Measurements from ENCODE around the gene UBA6.

The UBA6 gene

DNA sequence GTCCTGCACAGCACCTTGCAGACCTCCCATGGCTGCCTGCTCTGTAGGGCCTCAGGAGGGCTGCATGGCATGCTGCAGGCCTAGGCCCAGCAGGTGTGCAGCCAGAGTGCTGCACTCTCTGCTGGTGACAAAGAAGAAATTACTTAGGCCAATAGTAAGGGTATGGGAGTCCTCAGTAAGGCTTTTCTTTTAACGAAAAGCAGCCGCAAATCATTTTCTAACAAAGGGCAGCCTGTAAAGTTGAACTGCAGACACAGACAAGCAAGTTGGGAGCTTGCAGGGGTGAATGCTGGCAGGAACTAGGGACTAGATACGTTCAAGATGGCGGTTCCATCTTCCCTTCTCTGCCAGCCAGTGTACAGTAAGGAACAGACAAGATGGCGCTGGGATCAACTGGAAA lies 22.4 kb upstream of the UBA6 start:
- TF ChIP-seq, protein P1, sequence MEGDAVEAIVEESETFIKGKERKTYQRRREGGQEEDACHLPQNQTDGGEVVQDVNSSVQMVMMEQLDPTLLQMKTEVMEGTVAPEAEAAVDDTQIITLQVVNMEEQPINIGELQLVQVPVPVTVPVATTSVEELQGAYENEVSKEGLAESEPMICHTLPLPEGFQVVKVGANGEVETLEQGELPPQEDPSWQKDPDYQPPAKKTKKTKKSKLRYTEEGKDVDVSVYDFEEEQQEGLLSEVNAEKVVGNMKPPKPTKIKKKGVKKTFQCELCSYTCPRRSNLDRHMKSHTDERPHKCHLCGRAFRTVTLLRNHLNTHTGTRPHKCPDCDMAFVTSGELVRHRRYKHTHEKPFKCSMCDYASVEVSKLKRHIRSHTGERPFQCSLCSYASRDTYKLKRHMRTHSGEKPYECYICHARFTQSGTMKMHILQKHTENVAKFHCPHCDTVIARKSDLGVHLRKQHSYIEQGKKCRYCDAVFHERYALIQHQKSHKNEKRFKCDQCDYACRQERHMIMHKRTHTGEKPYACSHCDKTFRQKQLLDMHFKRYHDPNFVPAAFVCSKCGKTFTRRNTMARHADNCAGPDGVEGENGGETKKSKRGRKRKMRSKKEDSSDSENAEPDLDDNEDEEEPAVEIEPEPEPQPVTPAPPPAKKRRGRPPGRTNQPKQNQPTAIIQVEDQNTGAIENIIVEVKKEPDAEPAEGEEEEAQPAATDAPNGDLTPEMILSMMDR (IDR thresholded peaks at IDR 0.05; ENCODE audit: low read length, missing control alignments): no peak
- H3K4me3 ChIP-seq (replicated peaks; ENCODE audit: low read depth, low read length): no peak overlapping the region
- no peak for DNase-seq (ENCODE audit: low read depth)

DNA sequence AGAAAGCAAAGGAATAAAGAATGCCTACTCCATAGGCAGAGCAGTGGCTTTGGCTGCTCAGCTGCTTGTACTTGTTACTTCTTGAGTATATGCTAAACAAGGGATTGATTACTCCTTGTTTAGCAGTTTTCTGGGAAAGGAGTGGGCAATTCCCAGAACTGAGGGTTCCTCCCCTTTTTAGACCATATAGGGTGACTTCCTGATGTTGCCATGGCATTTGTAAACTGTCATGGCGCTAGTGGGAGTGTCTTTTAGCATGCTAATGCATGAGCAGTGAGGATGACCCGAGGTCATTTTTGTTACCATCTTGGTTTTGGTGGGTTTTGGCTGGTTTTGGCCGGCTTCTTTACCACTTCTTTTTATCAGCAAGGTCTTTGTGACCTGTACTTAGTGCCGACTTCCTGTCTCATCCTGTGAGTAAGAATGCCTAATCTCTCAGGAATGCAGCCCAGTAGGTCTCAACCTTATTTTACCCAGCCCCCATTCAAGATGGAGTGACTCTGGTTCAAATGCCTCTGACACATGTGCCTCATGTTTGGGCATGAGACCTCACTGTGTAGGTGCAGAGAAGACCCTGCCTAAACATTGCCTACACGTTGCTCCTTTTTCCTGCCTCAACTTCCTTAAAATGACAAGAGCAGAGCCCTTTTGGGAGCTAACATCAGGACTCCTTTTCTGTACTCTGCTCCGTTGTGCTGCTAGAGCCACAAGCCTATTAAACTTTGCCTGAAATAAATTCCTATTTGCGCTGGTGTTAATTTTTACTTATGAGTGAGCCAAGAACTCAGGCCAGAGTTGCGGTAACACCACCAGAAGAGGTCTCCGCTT lies 21.0 kb upstream of the UBA6 start:
- no peak overlapping the region for H3K4me3 ChIP-seq (replicated peaks; ENCODE audit: low read depth, low read length)
- TF ChIP-seq, protein P1 (IDR thresholded peaks at IDR 0.05; ENCODE audit: low read length, missing control alignments): no peak
- DNase-seq (ENCODE audit: low read depth): peak; percentile 35

DNA sequence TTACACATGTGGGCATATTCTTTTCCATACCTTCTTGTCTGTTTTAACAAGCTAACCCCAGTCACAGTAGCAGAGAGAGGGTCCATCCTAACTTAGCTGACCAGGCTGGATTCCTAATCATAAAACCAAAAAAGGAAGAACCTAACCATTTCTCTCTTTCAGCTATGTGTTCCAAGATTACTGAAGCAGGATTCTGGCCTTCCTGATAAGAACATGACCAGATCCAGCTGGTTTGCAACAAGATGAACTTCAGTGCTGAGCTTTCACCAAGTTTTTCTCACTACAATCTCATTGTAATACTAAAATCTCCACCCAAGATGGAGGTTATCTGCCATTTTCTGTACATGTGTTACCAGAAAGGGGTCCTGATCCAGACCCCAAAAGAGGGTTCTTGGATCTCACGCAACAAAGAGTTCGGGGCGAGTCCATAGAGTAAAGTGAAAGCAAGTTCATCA lies 20.4 kb upstream of the UBA6 start:
- H3K4me3 ChIP-seq (replicated peaks; ENCODE audit: low read depth, low read length): no peak overlapping the region
- DNase-seq (ENCODE audit: low read depth): peak; percentile 24
- TF ChIP-seq, protein P1 (IDR thresholded peaks at IDR 0.05; ENCODE audit: low read length, missing control alignments): no peak

DNA sequence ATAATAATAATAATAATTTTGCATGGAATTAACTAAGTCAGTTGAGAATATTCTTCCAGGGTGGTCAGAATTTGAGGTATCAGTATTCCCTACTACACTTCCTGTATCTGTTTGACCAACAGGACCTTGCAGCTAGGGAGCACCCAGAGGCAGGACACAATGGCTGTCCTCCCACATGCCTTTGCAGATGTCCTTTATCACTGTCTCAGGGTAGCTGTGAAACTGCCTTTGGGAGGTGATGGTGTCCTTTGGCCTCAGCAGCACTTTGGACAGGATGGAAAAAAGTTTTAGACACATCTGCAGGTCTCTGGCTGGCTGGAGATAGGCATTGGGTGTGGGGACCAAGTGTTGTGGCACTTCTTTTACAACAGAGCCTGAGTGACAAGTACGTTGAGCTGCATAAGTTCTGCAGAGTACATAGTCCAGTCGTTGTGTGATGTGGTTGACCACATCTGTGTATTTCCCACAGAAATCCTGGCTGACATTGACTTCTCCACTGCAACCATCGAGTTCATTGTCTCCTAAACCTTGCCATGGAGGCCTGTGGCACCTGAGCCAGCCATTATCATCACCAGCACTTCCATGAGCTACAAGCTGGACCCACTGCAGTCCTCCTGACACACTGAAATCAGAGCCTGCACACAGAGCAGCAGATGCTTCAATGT lies 19.1 kb upstream of the UBA6 start:
- no peak for DNase-seq (ENCODE audit: low read depth)
- H3K4me3 ChIP-seq (replicated peaks; ENCODE audit: low read depth, low read length): no peak overlapping the region
- TF ChIP-seq, protein P1 (IDR thresholded peaks at IDR 0.05; ENCODE audit: low read length, missing control alignments): no peak

DNA sequence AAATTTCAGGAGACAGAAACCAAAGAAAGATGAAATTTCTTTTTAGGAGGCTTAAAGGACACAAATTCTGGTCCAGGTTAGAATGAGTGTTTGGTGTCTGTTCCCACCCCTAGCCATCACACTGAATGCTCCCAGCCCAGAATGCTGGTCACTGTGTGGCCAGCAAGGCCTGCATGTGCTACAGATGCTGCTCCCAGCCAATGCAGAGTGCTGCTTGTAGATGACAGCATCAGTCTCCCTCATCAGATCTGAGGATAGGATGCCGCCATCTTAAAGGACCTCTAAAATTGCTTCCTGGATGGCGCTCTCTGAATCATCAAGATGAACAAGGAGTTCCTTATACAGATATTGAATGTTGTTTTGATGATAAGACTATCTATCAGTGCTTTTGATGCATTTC lies 17.9 kb upstream of the UBA6 start:
- TF ChIP-seq, protein P1 (IDR thresholded peaks at IDR 0.05; ENCODE audit: low read length, missing control alignments): no peak
- no peak for DNase-seq (ENCODE audit: low read depth)

DNA sequence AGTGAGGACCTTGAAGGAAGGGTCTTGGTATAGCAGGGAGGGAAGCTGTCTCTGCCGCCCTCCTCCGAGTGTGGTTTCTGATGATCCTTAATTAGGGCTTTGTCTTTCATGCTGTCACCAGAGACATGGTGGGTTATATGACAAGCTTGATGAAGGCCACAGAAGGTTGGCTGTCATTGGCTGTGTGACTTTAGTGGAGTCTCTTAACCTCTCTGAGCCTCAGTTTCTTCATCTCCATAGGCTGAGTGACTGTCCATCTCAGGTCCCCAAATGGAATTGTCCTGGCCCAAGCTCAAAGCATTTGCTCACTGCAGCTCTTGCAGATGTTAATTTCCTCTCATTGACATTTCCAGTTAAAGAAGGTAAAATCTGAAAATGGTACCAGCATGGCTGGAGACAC lies 16.6 kb upstream of the UBA6 start:
- no peak for DNase-seq (ENCODE audit: low read depth)
- TF ChIP-seq, protein P1 (IDR thresholded peaks at IDR 0.05; ENCODE audit: low read length, missing control alignments): no peak
- H3K4me3 ChIP-seq (replicated peaks; ENCODE audit: low read depth, low read length): no peak overlapping the region

More for the DNA sequence above, 17.9 kb upstream of the UBA6 start:
- no peak overlapping the region for H3K4me3 ChIP-seq (replicated peaks; ENCODE audit: low read depth, low read length)
